K562 (cell line): ENCODE data around the gene ELP1. TPM values are rescaled to one million over a fixed set of nuclear protein-coding genes. Genes with fewer than 3 reads are reported as not detected.

Experiments
- ATAC-seq: fragments of 200-7000 bp; cut with Tn5 transposase; 3 replicates; pipeline ENCODE4 v1.9.1; 2020; ENCODE audit warnings: moderate library complexity
- BruUV-seq: library from RNA; stranded (reverse); fragments of 400-500 nt; replicated peaks from 2 replicates; lab custom pipeline; 2021; lab: Mats Ljungman, UMichigan
- CTCF ChIA-PET: fragments of 300-600 bp; formaldehyde crosslinking; extraction: SDS; loops from one replicate; lab custom pipeline; 2021; ENCODE audit warnings: low intra/inter-chr PET ratio; lab: Yijun Ruan, JAX
- POLR2A ChIA-PET: fragments of 300-600, 350-650 bp; sonication (Branson Sonifier 250); formaldehyde crosslinking; extraction: SDS; loops from one replicate; lab custom pipeline; 2021; ENCODE audit warnings: antibody characterized with exemption, inconsistent platforms; lab: Yijun Ruan, JAX
- DNase-seq, 4 experiments: peaks; one replicate each; pipeline versions ENCODE4 v3.0.0 to v3.0.0-alpha.2; 2011 to 2018; ENCODE audit warnings: low spot score in 3 of 4, mixed read lengths in 3 of 4; ENCODE audit errors: extremely low read depth in 1 of 4
- FAIRE-seq: peaks from 2 replicates; lab custom pipeline; 2011; peaks lifted over from hg19 to GRCh38; lab: Jason Lieb, UNC
- H2AFZ ChIP-seq: 2 replicates; pipeline ENCODE4 v1.6.0; 2011; ENCODE audit warnings: low read depth, low read length, control low read depth, inconsistent platforms
- H3K27ac ChIP-seq: fragments of 200-600 bp; 3 replicates; pipeline ENCODE4 v1.8.0; 2011; ENCODE audit warnings: low read depth, mild to moderate bottlenecking, control low read depth, inconsistent platforms, low read length, moderate library complexity, mixed read lengths; ENCODE audit errors: extremely low read depth
- H3K27me3 ChIP-seq, 2 experiments: fragments of 300-600 bp in 1 of 2; 2 replicates in 1 of 2; 3 replicates in 1 of 2; pipeline versions ENCODE4 v1.6.0 to v1.8.0; 2011; ENCODE audit warnings: inconsistent platforms in 2 of 2, low read length in 2 of 2, mild to moderate bottlenecking in 1 of 2, mixed read lengths in 1 of 2, moderate library complexity in 1 of 2; ENCODE audit not compliant: control insufficient read depth in 2 of 2, insufficient read depth in 2 of 2
- H3K36me3 ChIP-seq: fragments of 300-600 bp; 3 replicates; pipeline ENCODE4 v1.8.0; 2011; ENCODE audit warnings: mild to moderate bottlenecking, low read length, inconsistent platforms; ENCODE audit not compliant: control insufficient read depth, insufficient read depth
- H3K4me1 ChIP-seq, 2 experiments: fragments of 200-600 bp in 1 of 2; replicated peaks in 1 of 2; 2 replicates in 1 of 2; 3 replicates in 1 of 2; pipeline versions ENCODE4 v1.5.1 to v1.8.0; 2011; ENCODE audit warnings: inconsistent platforms in 2 of 2, low read length in 2 of 2, mild to moderate bottlenecking in 1 of 2, mixed read lengths in 1 of 2, moderate library complexity in 1 of 2; ENCODE audit not compliant: control insufficient read depth in 2 of 2, insufficient read depth in 2 of 2
- H3K4me2 ChIP-seq: 2 replicates; pipeline ENCODE4 v1.6.1; 2011; ENCODE audit warnings: low read length, control low read depth, inconsistent platforms, mixed read lengths; ENCODE audit not compliant: insufficient read depth
- H3K4me3 ChIP-seq: fragments of 200-600 bp; sonication (generic), shearing (Covaris generic); 2 replicates; pipeline ENCODE4 v1.5.1; 2016; ENCODE audit warnings: control low read depth, inconsistent platforms
- H3K79me2 ChIP-seq: fragments of 200-600 bp; 3 replicates; pipeline ENCODE4 v1.8.0; 2011; ENCODE audit warnings: low read length, inconsistent platforms; ENCODE audit not compliant: control insufficient read depth, insufficient read depth
- H3K9ac ChIP-seq, 2 experiments: 2 replicates each; pipeline versions ENCODE4 v1.6.0 to v1.6.1; 2011; ENCODE audit warnings: low read depth in 2 of 2, low read length in 2 of 2, control low read depth in 1 of 2, inconsistent platforms in 1 of 2, mild to moderate bottlenecking in 1 of 2, mixed read lengths in 1 of 2; ENCODE audit not compliant: insufficient read depth in 1 of 2
- H3K9me1 ChIP-seq: one replicate; pipeline ENCODE4 v1.6.0; 2011; ENCODE audit warnings: inconsistent platforms, mild to moderate bottlenecking, low read length, moderate library complexity; ENCODE audit not compliant: control insufficient read depth, insufficient read depth
- H3K9me3 ChIP-seq: replicated peaks from 2 replicates; pipeline ENCODE4 v1.5.1; 2011; ENCODE audit warnings: low read depth, low read length, inconsistent platforms; ENCODE audit not compliant: control insufficient read depth, insufficient read depth
- H4K20me1 ChIP-seq: replicated peaks from 2 replicates; pipeline ENCODE4 v1.6.1; 2011; ENCODE audit warnings: low read length, inconsistent platforms, mixed read lengths; ENCODE audit not compliant: control insufficient read depth, insufficient read depth
- CREB3 ChIP-seq: fragments of 450-650 bp; conservative IDR thresholded peaks from 2 replicates; pipeline ENCODE4 v1.6.1; 2016; ENCODE audit warnings: missing genetic modification characterization, low read depth, mild to moderate bottlenecking, missing compliant biosample characterization, moderate library complexity
- E2F4 ChIP-seq: sonication (generic); formaldehyde crosslinking; IDR thresholded peaks from 2 replicates; pipeline ENCODE4 v1.8.0; 2022; ENCODE audit warnings: mild to moderate bottlenecking, low read depth, missing genetic modification reagents
- E4F1 ChIP-seq: fragments of 250-450 bp; sonication (Bioruptor Pico); IDR thresholded peaks from 2 replicates; pipeline ENCODE4 v1.5.0; 2021; ENCODE audit warnings: mild to moderate bottlenecking, borderline replicate concordance
- ILF3 ChIP-seq: fragments of 450-650 bp; IDR thresholded peaks from 2 replicates; pipeline ENCODE4 v1.6.1; 2018; ENCODE audit warnings: antibody characterized with exemption, mild to moderate bottlenecking, moderate library complexity, borderline replicate concordance
- KDM2B ChIP-seq: fragments of 250-450 bp; sonication (Bioruptor Pico); IDR thresholded peaks from 2 replicates; pipeline ENCODE4 v1.8.0; 2021; ENCODE audit warnings: mild to moderate bottlenecking, moderate library complexity
- KHSRP ChIP-seq: fragments of 450-650 bp; IDR thresholded peaks from 2 replicates; pipeline ENCODE4 v1.6.1; 2017
- POLR3A ChIP-seq: IDR thresholded peaks from 2 replicates; pipeline ENCODE4 v1.6.1; 2011; ENCODE audit warnings: borderline replicate concordance, mild to moderate bottlenecking, moderate library complexity; ENCODE audit not compliant: insufficient read length, insufficient read depth; ENCODE audit errors: extremely low read depth
- RFX1 ChIP-seq: fragments of 450-650 bp; IDR thresholded peaks from 2 replicates; pipeline ENCODE4 v1.6.1; 2016; ENCODE audit warnings: mild to moderate bottlenecking, moderate library complexity
- TAF1 ChIP-seq: IDR thresholded peaks from 2 replicates; pipeline ENCODE4 v1.6.1; 2011; ENCODE audit warnings: mild to moderate bottlenecking, low read length, moderate library complexity; ENCODE audit not compliant: insufficient read depth, control insufficient read depth, severe bottlenecking; ENCODE audit errors: extremely low read depth
- ZBTB43 ChIP-seq: sonication (generic); formaldehyde crosslinking; IDR thresholded peaks from 2 replicates; pipeline ENCODE4 v1.8.0; 2023; ENCODE audit warnings: mild to moderate bottlenecking, missing genetic modification reagents
- ZMIZ1 ChIP-seq, 2 experiments: fragments of 150-350 bp in 1 of 2; IDR thresholded peaks; 2 replicates each; pipeline ENCODE4 v1.6.1; 2012 to 2016; ENCODE audit warnings: low read depth in 2 of 2, low read length in 2 of 2, mild to moderate bottlenecking in 1 of 2, moderate library complexity in 1 of 2
- WGBS: fragments of 100-300 bp; shearing (Covaris generic); methylation state at CpG from one replicate; pipeline ENCODE4 v1.1.6; 2016; ENCODE audit warnings: low coverage, mixed read lengths; ENCODE audit not compliant: insufficient coverage; ENCODE audit errors: missing lambda C conversion rate; 5-methylcytosine and 5-hydroxymethylcytosine counted together
- in situ Hi-C: fragments of 300-500 bp; cut with MboI; formaldehyde crosslinking; loops from 4 replicates; pipeline ENCODE4 v1.15.0; 2018; ENCODE audit warnings: inconsistent platforms, mixed read lengths
- intact Hi-C: fragments of 100-400 bp; cut with micrococcal nuclease; formaldehyde crosslinking; loops from 2 replicates; pipeline ENCODE4 v1.14.2; 2022
- polyA plus RNA-seq, 8 experiments: library from polyadenylated mRNA; depleted of rRNA in 4 of 8; stranded (reverse) in 5 of 8; unstranded in 3 of 8; fragments of >200 nt; fragmentation: Nextera tagmentation in 2 of 8; fragmentation: Illumina TruSeq in 1 of 8; extraction: Ambion mirVana in 2 of 8; extraction: Trizol in 1 of 8; gene quantifications; 2 replicates each; pipeline versions ENCODE4 v1.2.1 to v1.2.3, GENCODE V29; 2011 to 2014; ENCODE audit warnings: inconsistent platforms in 1 of 8, missing spikeins in 1 of 8
- total RNA-seq, 7 experiments: library from RNA; depleted of rRNA in 6 of 7; stranded (reverse); fragments of >200 nt in 6 of 7; fragmentation: Illumina TruSeq in 2 of 7; extraction: Trizol in 2 of 7; gene quantifications; 2 replicates each; pipeline versions ENCODE4 v1.2.1 to v1.2.3, GENCODE V29; 2011 to 2021; ENCODE audit warnings: low replicate concordance in 1 of 7

The ELP1 gene
- total and polyA plus RNA-seq, 9 of the 15 experiments (the other 6 are each of a cell fraction or from before 2014, with no cell fraction given) = 17.0 to 48.6 (median 39.7) TPM

- WGBS = under 1% methylated on average over 25 of the region's 25 CpGs
- peak overlapping the region; percentile 86 for H3K4me3 ChIP-seq
- H4K20me1 ChIP-seq = no peaks in the 10 kb centered on the region
- H3K36me3 ChIP-seq = peaks cover 47% of the 10 kb centered on the region
- H3K79me2 ChIP-seq = peaks cover 47% of the 10 kb centered on the region
- POLR2A ChIA-PET = no interaction called here
- peak overlapping the region; percentile 99 for H3K4me2 ChIP-seq
- peak overlapping the region; percentile 83 to 94 for H3K9ac ChIP-seq
- no peaks in the 10 kb centered on the region for H3K27me3 ChIP-seq
- CTCF ChIA-PET = no interaction called here
- H3K27ac ChIP-seq = peak overlapping the region; percentile 79
- intact Hi-C loops (loop anchor here (5.0 kb wide), 2 partner anchors 79 to 264 kb away; partner anchors contain the start of gene CTNNAL1), in situ Hi-C loops (no loop called here)
- H2AFZ ChIP-seq = peak overlapping the region; percentile 97
- H3K9me3 ChIP-seq = no peaks in the 10 kb centered on the region
- DNase-seq = peak in 1 of 4 experiments; percentile 30
- ATAC-seq = peak; percentile 22
- peaks cover 0 to 12% of the 10 kb centered on the region in 2 experiments; a peak in 4 of 5 replicates for H3K4me1 ChIP-seq
- BruUV-seq = TSS peak; percentile 55
- FAIRE-seq = peak; percentile 26
- H3K9me1 ChIP-seq = no peaks in the 10 kb centered on the region
- TF ChIP-seq POLR3A = no peak
- no peak for TF ChIP-seq ILF3
- no peak for TF ChIP-seq KHSRP
- no peak for TF ChIP-seq CREB3 (tag)
- TF ChIP-seq KDM2B (CRISPR knock-in tag) = peak; percentile 17; the same call in 1 of the 2 replicates
- TF ChIP-seq TAF1 = no peak
- peak; percentile 68; the same call in 1 of the 2 replicates for TF ChIP-seq ZBTB43 (CRISPR knock-in tag)
- peak; percentile 19; the same call in 1 of the 2 replicates for TF ChIP-seq RFX1
- no peak for TF ChIP-seq E2F4 (CRISPR knock-in tag)
- no peak for TF ChIP-seq ZMIZ1 (IDR thresholded peaks at IDR 0.05; ENCODE audit: low read depth in 2 of 2, low read length in 2 of 2)
- TF ChIP-seq E4F1 (CRISPR knock-in tag) = no peak
These were observed 650 bp downstream of the ELP1 start for GRCh38 chr9:108933231-108933717.
